ENCODE measurements around the gene APOB.

DNA sequence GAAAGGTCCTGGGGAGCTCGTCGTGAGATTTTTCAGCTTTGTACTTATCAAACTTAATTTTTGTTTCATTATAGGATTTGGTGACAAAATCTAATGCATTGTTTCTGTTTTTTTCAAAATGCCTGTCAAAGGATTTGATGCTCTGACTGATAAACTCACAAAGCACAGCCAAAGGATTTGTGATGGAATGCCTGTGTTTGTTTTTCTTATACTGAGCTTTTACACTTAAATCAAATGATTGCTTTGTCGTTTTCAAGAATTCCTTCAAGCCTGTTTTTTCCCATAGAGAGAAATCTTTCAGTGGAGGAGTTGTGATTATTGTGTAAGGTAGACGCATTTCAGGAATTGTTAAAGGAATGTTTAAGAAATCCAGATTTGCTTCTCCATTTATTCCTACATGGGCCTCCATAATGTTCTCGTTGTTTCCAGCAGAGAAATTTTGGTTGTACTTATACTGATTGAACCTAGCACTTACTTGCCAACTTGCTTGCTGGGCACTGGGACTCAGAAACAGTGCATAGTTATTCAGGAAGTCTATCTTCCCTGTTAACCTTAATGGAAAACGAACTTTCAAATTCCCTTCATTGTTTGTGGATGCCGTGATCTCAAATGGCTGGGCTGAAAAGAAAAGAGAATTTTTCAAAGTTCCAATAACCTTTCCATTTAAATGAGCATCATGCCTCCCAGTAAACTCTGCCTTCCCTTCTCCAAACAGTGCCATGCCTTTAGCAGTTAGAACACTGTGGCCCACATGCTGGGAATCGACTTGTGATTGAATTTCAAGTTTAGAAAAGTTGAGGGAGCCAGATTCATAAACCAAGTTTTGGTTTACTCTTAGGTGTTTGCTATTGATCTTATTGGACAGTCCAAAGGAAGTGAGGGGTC is 36.5 kb downstream of the APOB start:
- TF ChIP-seq, protein P1, sequence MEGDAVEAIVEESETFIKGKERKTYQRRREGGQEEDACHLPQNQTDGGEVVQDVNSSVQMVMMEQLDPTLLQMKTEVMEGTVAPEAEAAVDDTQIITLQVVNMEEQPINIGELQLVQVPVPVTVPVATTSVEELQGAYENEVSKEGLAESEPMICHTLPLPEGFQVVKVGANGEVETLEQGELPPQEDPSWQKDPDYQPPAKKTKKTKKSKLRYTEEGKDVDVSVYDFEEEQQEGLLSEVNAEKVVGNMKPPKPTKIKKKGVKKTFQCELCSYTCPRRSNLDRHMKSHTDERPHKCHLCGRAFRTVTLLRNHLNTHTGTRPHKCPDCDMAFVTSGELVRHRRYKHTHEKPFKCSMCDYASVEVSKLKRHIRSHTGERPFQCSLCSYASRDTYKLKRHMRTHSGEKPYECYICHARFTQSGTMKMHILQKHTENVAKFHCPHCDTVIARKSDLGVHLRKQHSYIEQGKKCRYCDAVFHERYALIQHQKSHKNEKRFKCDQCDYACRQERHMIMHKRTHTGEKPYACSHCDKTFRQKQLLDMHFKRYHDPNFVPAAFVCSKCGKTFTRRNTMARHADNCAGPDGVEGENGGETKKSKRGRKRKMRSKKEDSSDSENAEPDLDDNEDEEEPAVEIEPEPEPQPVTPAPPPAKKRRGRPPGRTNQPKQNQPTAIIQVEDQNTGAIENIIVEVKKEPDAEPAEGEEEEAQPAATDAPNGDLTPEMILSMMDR (IDR thresholded peaks at IDR 0.05): no peak
- TF ChIP-seq ZFX (IDR thresholded peaks at IDR 0.05; ENCODE audit: borderline replicate concordance): no peak
